Natural killer cell (primary cell): Measurements from ENCODE around the gene DCK. TPM values are rescaled to one million over a fixed set of nuclear protein-coding genes. Genes with fewer than 3 reads are reported as not detected.
"Not testable (repeated sequence)": the region's sequence is repeated elsewhere in the genome, so short reads cannot be mapped to it uniquely, and the experiment has no call there.

Experiments used
- ATAC-seq, 3 donors: fragments of 150-1000 bp in 2 of 3; fragments of 200-7000 bp in 1 of 3; cut with Tn5 transposase; 1 replicate in 1 of 3; 2 replicates in 2 of 3; pipeline ENCODE4 v1.10.0; 2021; ENCODE audit warnings: mild to moderate bottlenecking in 2 of 3, moderate library complexity in 2 of 3
- DNase-seq, 2 donors: peaks; one replicate each; pipeline versions ENCODE4 v3.0.0 to v3.0.0-alpha.2; 2013 to 2021; ENCODE audit warnings: mixed read lengths in 1 of 2
- H3K27ac ChIP-seq: one replicate; pipeline ENCODE4 v1.5.1; 2013; ENCODE audit warnings: mild to moderate bottlenecking, low read length
- H3K27me3 ChIP-seq: one replicate; pipeline ENCODE4 v1.6.1; 2013; ENCODE audit warnings: low read length; ENCODE audit not compliant: control insufficient read depth, insufficient read depth
- H3K36me3 ChIP-seq: one replicate; pipeline ENCODE4 v1.6.1; 2013; ENCODE audit warnings: low read length; ENCODE audit not compliant: control insufficient read depth, insufficient read depth
- H3K4me1 ChIP-seq: one replicate; pipeline ENCODE4 v1.6.1; 2013; ENCODE audit warnings: low read length; ENCODE audit not compliant: control insufficient read depth, insufficient read depth
- H3K4me3 ChIP-seq: one replicate; pipeline ENCODE4 v1.5.1; 2013; ENCODE audit warnings: low read length
- H3K9me3 ChIP-seq: one replicate; pipeline ENCODE4 v1.6.1; 2013; ENCODE audit warnings: low read length; ENCODE audit not compliant: control insufficient read depth, insufficient read depth
- H3K27ac Mint-ChIP-seq, 2 donors: one replicate each; pipeline ENCODE4 v1.8.0; 2022; ENCODE audit warnings: mild to moderate bottlenecking in 2 of 2, mixed read lengths in 2 of 2, moderate library complexity in 1 of 2
- H3K27me3 Mint-ChIP-seq, 2 donors: one replicate each; pipeline ENCODE4 v1.8.0; 2022; ENCODE audit warnings: low read depth in 2 of 2, mixed read lengths in 2 of 2
- H3K36me3 Mint-ChIP-seq: one replicate; pipeline ENCODE4 v1.8.0; 2022; ENCODE audit warnings: mixed read lengths
- H3K4me1 Mint-ChIP-seq, 2 donors: one replicate each; pipeline ENCODE4 v1.8.0; 2022; ENCODE audit warnings: mixed read lengths in 2 of 2
- H3K4me3 Mint-ChIP-seq: one replicate; pipeline ENCODE4 v1.8.0; 2022; ENCODE audit warnings: mild to moderate bottlenecking, moderate library complexity, mixed read lengths
- H3K9me3 Mint-ChIP-seq, 2 donors: one replicate each; pipeline ENCODE4 v1.8.0; 2022; ENCODE audit warnings: mixed read lengths in 2 of 2
- CTCF ChIP-seq: fragments of 200-600 bp; IDR thresholded peaks from one replicate; pipeline ENCODE4 v1.8.0; 2022; ENCODE audit warnings: antibody characterized with exemption
- WGBS: methylation state at CpG from one replicate; pipeline ENCODE4 v1.1.7; 2013; ENCODE audit warnings: missing lambda C conversion rate; ENCODE audit not compliant: insufficient coverage; 5-methylcytosine and 5-hydroxymethylcytosine counted together
- intact Hi-C: fragments of 100-400 bp; cut with micrococcal nuclease; formaldehyde crosslinking; loops from one replicate; pipeline ENCODE4 v1.14.2; 2022
- total RNA-seq, 4 donors: library from RNA; stranded (reverse); fragments of 120-200 nt in 1 of 4; gene quantifications; one replicate each; pipeline versions ENCODE4 v1.2.3 to v1.2.4, GENCODE V29; 2013 to 2022

Gene DCK
- total RNA-seq, 3 donors from 2014 or later (not counting 1 experiment from before 2014, with no cell fraction given), result 28.3 to 32.7 (median 29.5) TPM

- no peaks in the 10 kb centered on the region for H3K4me1 Mint-ChIP-seq
- no peak overlapping the region for H3K27ac ChIP-seq
- TF ChIP-seq CTCF, result no peak
- DNase-seq (no peak), ATAC-seq (no peak)
- intact Hi-C loops, result loop anchor here (5.0 kb wide), 1 partner anchor 500 kb away; no protein-coding TSS in a partner anchor
- H3K27ac Mint-ChIP-seq, result no peak overlapping the region
- H3K36me3 ChIP-seq, result no peaks in the 10 kb centered on the region
- H3K9me3 ChIP-seq, result no peaks in the 10 kb centered on the region
- no peaks in the 10 kb centered on the region for H3K36me3 Mint-ChIP-seq
- 50% methylated on average over 1 of the region's 2 CpGs for WGBS
- H3K9me3 Mint-ChIP-seq, result no peaks in the 10 kb centered on the region
- no peaks in the 10 kb centered on the region for H3K27me3 ChIP-seq
- no peaks in the 10 kb centered on the region for H3K4me1 ChIP-seq
- H3K27me3 Mint-ChIP-seq, result no peaks in the 10 kb centered on the region
- no peak overlapping the region for H3K4me3 ChIP-seq
- no peak overlapping the region for H3K4me3 Mint-ChIP-seq
These were observed 59.3 kb downstream of the DCK start for GRCh38 chr4:71052716-71053115.

GRCh38 chr4:71053613-71054012, 60.2 kb downstream of the DCK start:
- H3K9me3 Mint-ChIP-seq, H3K4me3 ChIP-seq, H3K27me3 Mint-ChIP-seq, H3K27me3 ChIP-seq, DNase-seq, ATAC-seq, H3K4me3 Mint-ChIP-seq, H3K9me3 ChIP-seq, H3K4me1 Mint-ChIP-seq, H3K36me3 ChIP-seq, H3K27ac ChIP-seq, H3K27ac Mint-ChIP-seq, H3K36me3 Mint-ChIP-seq, H3K4me1 ChIP-seq: not testable (repeated sequence)
- intact Hi-C loops, result loop anchor here (5.0 kb wide), 1 partner anchor 499 kb away; no protein-coding TSS in a partner anchor
- no CpG with 5 or more reads among the region's 1 CpG for WGBS

GRCh38 chr4:71059573-71059972, 66.1 kb downstream of the DCK start:
- 98% methylated on average over 8 of the region's 16 CpGs for WGBS
- H3K27ac Mint-ChIP-seq, DNase-seq, H3K9me3 ChIP-seq, H3K4me1 Mint-ChIP-seq, H3K4me3 Mint-ChIP-seq, intact Hi-C loops, H3K27me3 ChIP-seq, H3K36me3 ChIP-seq, H3K4me1 ChIP-seq, H3K27ac ChIP-seq, H3K27me3 Mint-ChIP-seq, H3K9me3 Mint-ChIP-seq, H3K36me3 Mint-ChIP-seq, H3K4me3 ChIP-seq, ATAC-seq: not testable (repeated sequence)

- WGBS, result 100% methylated on average over 1 of the region's 2 CpGs
- no peak for TF ChIP-seq CTCF
- H3K4me1 ChIP-seq, result peaks cover 5% of the 10 kb centered on the region
- DNase-seq, result no peak
- H3K27me3 ChIP-seq, result no peaks in the 10 kb centered on the region
- no peaks in the 10 kb centered on the region for H3K36me3 ChIP-seq
- no peaks in the 10 kb centered on the region for H3K36me3 Mint-ChIP-seq
- no peaks in the 10 kb centered on the region for H3K9me3 ChIP-seq
- H3K4me1 Mint-ChIP-seq, result peaks cover 13 to 14% of the 10 kb centered on the region in 2 donors
- intact Hi-C loops, result no loop called here
- H3K27ac Mint-ChIP-seq, result no peak overlapping the region
- H3K4me3 ChIP-seq, result no peak overlapping the region
- no peak for ATAC-seq
- no peak overlapping the region for H3K27ac ChIP-seq
- H3K27me3 Mint-ChIP-seq, result no peaks in the 10 kb centered on the region
- H3K9me3 Mint-ChIP-seq, result no peaks in the 10 kb centered on the region
- no peak overlapping the region for H3K4me3 Mint-ChIP-seq
These were observed 69.0 kb downstream of the DCK start for GRCh38 chr4:71062436-71062835.
